NB4 (cell line): ENCODE results near the gene GPX1.
"Not testable (repeated sequence)": the region's sequence is repeated elsewhere in the genome, so short reads cannot be mapped to it uniquely, and the experiment has no call there.

ENCODE experiments used
- POLR2A ChIP-seq: IDR thresholded peaks from 2 replicates; pipeline ENCODE4 v1.6.1; 2011; ENCODE audit warnings: mild to moderate bottlenecking; ENCODE audit not compliant: insufficient read length; ENCODE audit errors: extremely low read depth
- TF ChIP-seq, protein P1 (sequence below): IDR thresholded peaks from one replicate; pipeline ENCODE4 v1.5.1; 2012; ENCODE audit warnings: low read depth, low read length

- TF ChIP-seq, protein P1, sequence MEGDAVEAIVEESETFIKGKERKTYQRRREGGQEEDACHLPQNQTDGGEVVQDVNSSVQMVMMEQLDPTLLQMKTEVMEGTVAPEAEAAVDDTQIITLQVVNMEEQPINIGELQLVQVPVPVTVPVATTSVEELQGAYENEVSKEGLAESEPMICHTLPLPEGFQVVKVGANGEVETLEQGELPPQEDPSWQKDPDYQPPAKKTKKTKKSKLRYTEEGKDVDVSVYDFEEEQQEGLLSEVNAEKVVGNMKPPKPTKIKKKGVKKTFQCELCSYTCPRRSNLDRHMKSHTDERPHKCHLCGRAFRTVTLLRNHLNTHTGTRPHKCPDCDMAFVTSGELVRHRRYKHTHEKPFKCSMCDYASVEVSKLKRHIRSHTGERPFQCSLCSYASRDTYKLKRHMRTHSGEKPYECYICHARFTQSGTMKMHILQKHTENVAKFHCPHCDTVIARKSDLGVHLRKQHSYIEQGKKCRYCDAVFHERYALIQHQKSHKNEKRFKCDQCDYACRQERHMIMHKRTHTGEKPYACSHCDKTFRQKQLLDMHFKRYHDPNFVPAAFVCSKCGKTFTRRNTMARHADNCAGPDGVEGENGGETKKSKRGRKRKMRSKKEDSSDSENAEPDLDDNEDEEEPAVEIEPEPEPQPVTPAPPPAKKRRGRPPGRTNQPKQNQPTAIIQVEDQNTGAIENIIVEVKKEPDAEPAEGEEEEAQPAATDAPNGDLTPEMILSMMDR: not testable (repeated sequence)
- TF ChIP-seq POLR2A: not testable (repeated sequence)
These were observed 9.8 kb downstream of the GPX1 start for GRCh38 chr3:49348361-49348760.
